CD14-positive monocyte (primary cell): ENCODE results near the gene ZNF582. TPM values are rescaled to one million over a fixed set of nuclear protein-coding genes. Genes with fewer than 3 reads are reported as not detected.

Experiments
- DNase-seq, 3 donors: peaks; one replicate each; pipeline ENCODE4 v3.0.0-alpha.2; 2011 to 2022
- H2AFZ ChIP-seq: 2 replicates; pipeline ENCODE4 v1.6.0; 2012; ENCODE audit warnings: mild to moderate bottlenecking, low read depth, low read length, inconsistent platforms; ENCODE audit not compliant: insufficient read depth, poor library complexity, severe bottlenecking
- H3K27ac ChIP-seq, 2 donors: 1 replicate in 1 of 2; 2 replicates in 1 of 2; pipeline ENCODE4 v1.5.1; 2012 to 2013; ENCODE audit warnings: low read length in 2 of 2, control low read depth in 1 of 2, inconsistent platforms in 1 of 2, low read depth in 1 of 2, mild to moderate bottlenecking in 1 of 2
- H3K27me3 ChIP-seq, 2 donors: one replicate each; pipeline versions ENCODE4 v1.6.0 to v1.6.1; 2011 to 2013; ENCODE audit warnings: low read length in 2 of 2; ENCODE audit not compliant: control insufficient read depth in 2 of 2, insufficient read depth in 2 of 2
- H3K36me3 ChIP-seq, 2 donors: replicated peaks in 1 of 2; 1 replicate in 1 of 2; 2 replicates in 1 of 2; pipeline versions ENCODE4 v1.5.1 to v1.6.1; 2012 to 2013; ENCODE audit warnings: low read length in 2 of 2, control low read depth in 1 of 2, inconsistent platforms in 1 of 2, mild to moderate bottlenecking in 1 of 2; ENCODE audit not compliant: insufficient read depth in 2 of 2, control insufficient read depth in 1 of 2
- H3K4me1 ChIP-seq, 2 donors: 1 replicate in 1 of 2; 2 replicates in 1 of 2; pipeline versions ENCODE4 v1.5.1 to v1.6.1; 2012 to 2013; ENCODE audit warnings: low read length in 2 of 2, control low read depth in 1 of 2, inconsistent platforms in 1 of 2, mild to moderate bottlenecking in 1 of 2, moderate library complexity in 1 of 2; ENCODE audit not compliant: insufficient read depth in 2 of 2, control insufficient read depth in 1 of 2
- H3K4me2 ChIP-seq: replicated peaks from 2 replicates; pipeline ENCODE3; 2012; ENCODE audit warnings: low read length, moderate library complexity, mild to moderate bottlenecking; ENCODE audit not compliant: poor library complexity, severe bottlenecking; ENCODE audit errors: extremely low read depth
- H3K4me3 ChIP-seq, 3 experiments: fragments of 200-600 bp in 1 of 3; sonication (generic) in 1 of 3; replicated peaks in 1 of 3; 1 replicate in 2 of 3; 2 replicates in 1 of 3; pipeline ENCODE4 v1.5.1; 2011 to 2013; ENCODE audit warnings: low read length in 3 of 3, mild to moderate bottlenecking in 3 of 3, control low read depth in 2 of 3, low read depth in 2 of 3, inconsistent platforms in 1 of 3, moderate library complexity in 1 of 3
- H3K79me2 ChIP-seq: 2 replicates; pipeline ENCODE4 v1.6.0; 2012; ENCODE audit warnings: mild to moderate bottlenecking, control low read depth, inconsistent platforms, low read length, moderate library complexity; ENCODE audit not compliant: insufficient read depth
- H3K9ac ChIP-seq: 2 replicates; pipeline ENCODE4 v1.6.0; 2017; ENCODE audit warnings: low read length, mild to moderate bottlenecking; ENCODE audit not compliant: insufficient read depth, poor library complexity, severe bottlenecking
- H3K9me3 ChIP-seq, 2 donors: replicated peaks in 1 of 2; 1 replicate in 1 of 2; 2 replicates in 1 of 2; pipeline versions ENCODE4 v1.5.1 to v1.6.1; 2012 to 2013; ENCODE audit warnings: low read length in 2 of 2, control low read depth in 1 of 2; ENCODE audit not compliant: control insufficient read depth in 1 of 2, insufficient read depth in 1 of 2
- H4K20me1 ChIP-seq: 2 replicates; pipeline ENCODE4 v1.6.0; 2012; ENCODE audit warnings: mild to moderate bottlenecking, low read length, control low read depth, moderate library complexity; ENCODE audit not compliant: insufficient read depth
- H3K27ac Mint-ChIP-seq, 7 donors: one replicate each; pipeline ENCODE4 v1.8.0; 2020; ENCODE audit warnings: mild to moderate bottlenecking in 7 of 7, mixed read lengths in 7 of 7, moderate library complexity in 6 of 7, inconsistent platforms in 2 of 7
- H3K27me3 Mint-ChIP-seq, 3 donors: one replicate each; pipeline ENCODE4 v1.8.0; 2021 to 2022; ENCODE audit warnings: low read depth in 3 of 3, mild to moderate bottlenecking in 3 of 3, mixed read lengths in 3 of 3, moderate library complexity in 3 of 3, inconsistent platforms in 1 of 3
- H3K36me3 Mint-ChIP-seq, 2 donors: one replicate each; pipeline ENCODE4 v1.8.0; 2020; ENCODE audit warnings: mixed read lengths in 2 of 2, inconsistent platforms in 1 of 2, mild to moderate bottlenecking in 1 of 2
- H3K4me1 Mint-ChIP-seq: one replicate; pipeline ENCODE4 v1.8.0; 2020; ENCODE audit warnings: mild to moderate bottlenecking, mixed read lengths
- H3K4me3 Mint-ChIP-seq, 2 donors: one replicate each; pipeline ENCODE4 v1.8.0; 2020; ENCODE audit warnings: mild to moderate bottlenecking in 2 of 2, mixed read lengths in 2 of 2, moderate library complexity in 1 of 2
- H3K9me3 Mint-ChIP-seq, 7 donors: one replicate each; pipeline ENCODE4 v1.8.0; 2020 to 2022; ENCODE audit warnings: mixed read lengths in 7 of 7, mild to moderate bottlenecking in 6 of 7, moderate library complexity in 6 of 7, inconsistent platforms in 2 of 7
- WGBS: methylation state at CpG from one replicate; pipeline ENCODE4 v1.1.5; 2013; ENCODE audit warnings: missing lambda C conversion rate; ENCODE audit not compliant: insufficient coverage; 5-methylcytosine and 5-hydroxymethylcytosine counted together
- intact Hi-C, 2 donors: fragments of 100-400 bp; cut with micrococcal nuclease; formaldehyde crosslinking; loops; one replicate each; pipeline versions ENCODE4 v1.15.0 to v1.15.1; 2023
- polyA plus RNA-seq, 3 donors: library from polyadenylated mRNA; depleted of rRNA in 1 of 3; unstranded in 2 of 3; stranded (reverse) in 1 of 3; fragments of 300-500 nt in 2 of 3; fragments of >200 nt in 1 of 3; fragmentation: Illumina TruSeq in 2 of 3; gene quantifications; 1 replicate in 2 of 3; 2 replicates in 1 of 3; pipeline ENCODE4 v1.2.3, GENCODE V29; 2012 to 2021
- TF ChIP-seq, protein P1 (sequence below): fragments of 200-600 bp; IDR thresholded peaks from one replicate; pipeline ENCODE4 v1.8.0; 2022; ENCODE audit warnings: antibody characterized with exemption, mild to moderate bottlenecking

The ZNF582 gene
- polyA plus RNA-seq, 3 donors, result 1.4 to 4.9 (median 1.6) TPM

DNA sequence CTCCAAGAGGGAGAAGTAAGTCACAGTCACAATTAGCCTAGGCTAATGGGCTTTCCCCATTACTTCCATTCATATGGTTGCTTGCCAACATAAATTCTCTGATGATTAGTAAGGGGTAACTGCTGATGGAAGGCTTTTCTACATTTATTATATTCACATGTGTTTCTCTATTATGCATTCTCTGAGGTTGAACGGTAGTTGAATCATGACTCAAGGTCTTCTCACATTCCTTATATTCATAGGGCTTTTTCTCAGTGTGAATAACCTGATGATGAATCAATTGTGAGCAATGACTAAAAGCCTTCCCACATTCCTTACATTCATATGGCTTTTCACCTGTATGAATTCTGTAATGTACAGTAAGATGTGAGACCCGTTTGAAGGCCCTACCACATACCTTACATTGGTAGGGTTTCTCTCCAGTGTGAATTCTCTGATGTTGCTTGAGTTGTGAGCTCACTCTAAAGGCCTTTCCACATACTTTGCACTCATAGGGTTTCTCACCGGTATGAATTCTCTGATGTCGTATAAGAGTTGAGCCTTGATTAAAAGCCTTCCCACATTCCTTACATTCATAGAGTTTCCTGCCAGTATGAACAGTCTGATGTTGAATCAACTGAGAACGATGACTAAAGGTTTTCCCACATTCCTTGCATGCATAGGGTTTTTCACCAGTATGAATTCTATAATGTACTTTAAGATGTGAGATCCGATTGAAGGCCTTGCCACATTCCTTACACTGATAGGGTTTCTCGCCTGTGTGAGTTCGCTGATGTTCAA lies 9.3 kb downstream of the ZNF582 start:
- DNase-seq, result no peak
- H3K36me3 ChIP-seq, result peaks cover 2 to 13% of the 10 kb centered on the region in 2 donors
- Mint-ChIP-seq H3K27ac (no peak overlapping the region), H3K9me3 (peaks cover 36 to 81% (median 64%) of the 10 kb centered on the region in 7 donors), H3K27me3 (peaks cover 0 to 2% (median 0%) of the 10 kb centered on the region in 3 donors), H3K4me1 (no peaks in the 10 kb centered on the region), H3K4me3 (no peak overlapping the region), H3K36me3 (peaks cover 14 to 15% of the 10 kb centered on the region in 2 donors)
- no peaks in the 10 kb centered on the region for H3K4me1 ChIP-seq
- no peak overlapping the region for H3K27ac ChIP-seq
- TF ChIP-seq, protein P1, sequence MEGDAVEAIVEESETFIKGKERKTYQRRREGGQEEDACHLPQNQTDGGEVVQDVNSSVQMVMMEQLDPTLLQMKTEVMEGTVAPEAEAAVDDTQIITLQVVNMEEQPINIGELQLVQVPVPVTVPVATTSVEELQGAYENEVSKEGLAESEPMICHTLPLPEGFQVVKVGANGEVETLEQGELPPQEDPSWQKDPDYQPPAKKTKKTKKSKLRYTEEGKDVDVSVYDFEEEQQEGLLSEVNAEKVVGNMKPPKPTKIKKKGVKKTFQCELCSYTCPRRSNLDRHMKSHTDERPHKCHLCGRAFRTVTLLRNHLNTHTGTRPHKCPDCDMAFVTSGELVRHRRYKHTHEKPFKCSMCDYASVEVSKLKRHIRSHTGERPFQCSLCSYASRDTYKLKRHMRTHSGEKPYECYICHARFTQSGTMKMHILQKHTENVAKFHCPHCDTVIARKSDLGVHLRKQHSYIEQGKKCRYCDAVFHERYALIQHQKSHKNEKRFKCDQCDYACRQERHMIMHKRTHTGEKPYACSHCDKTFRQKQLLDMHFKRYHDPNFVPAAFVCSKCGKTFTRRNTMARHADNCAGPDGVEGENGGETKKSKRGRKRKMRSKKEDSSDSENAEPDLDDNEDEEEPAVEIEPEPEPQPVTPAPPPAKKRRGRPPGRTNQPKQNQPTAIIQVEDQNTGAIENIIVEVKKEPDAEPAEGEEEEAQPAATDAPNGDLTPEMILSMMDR, result no peak
- H2AFZ ChIP-seq, result no peak overlapping the region
- intact Hi-C loops, result no loop called here
- no peak overlapping the region for H3K9ac ChIP-seq
- H4K20me1 ChIP-seq, result no peaks in the 10 kb centered on the region
- no peak overlapping the region for H3K4me3 ChIP-seq
- H3K4me2 ChIP-seq, result no peak overlapping the region
- no CpG with 5 or more reads among the region's 8 CpGs for WGBS
- no peaks in the 10 kb centered on the region for H3K79me2 ChIP-seq
- H3K9me3 ChIP-seq, result peaks cover 48 to 92% of the 10 kb centered on the region in 2 donors
- H3K27me3 ChIP-seq, result no peaks in the 10 kb centered on the region

DNA sequence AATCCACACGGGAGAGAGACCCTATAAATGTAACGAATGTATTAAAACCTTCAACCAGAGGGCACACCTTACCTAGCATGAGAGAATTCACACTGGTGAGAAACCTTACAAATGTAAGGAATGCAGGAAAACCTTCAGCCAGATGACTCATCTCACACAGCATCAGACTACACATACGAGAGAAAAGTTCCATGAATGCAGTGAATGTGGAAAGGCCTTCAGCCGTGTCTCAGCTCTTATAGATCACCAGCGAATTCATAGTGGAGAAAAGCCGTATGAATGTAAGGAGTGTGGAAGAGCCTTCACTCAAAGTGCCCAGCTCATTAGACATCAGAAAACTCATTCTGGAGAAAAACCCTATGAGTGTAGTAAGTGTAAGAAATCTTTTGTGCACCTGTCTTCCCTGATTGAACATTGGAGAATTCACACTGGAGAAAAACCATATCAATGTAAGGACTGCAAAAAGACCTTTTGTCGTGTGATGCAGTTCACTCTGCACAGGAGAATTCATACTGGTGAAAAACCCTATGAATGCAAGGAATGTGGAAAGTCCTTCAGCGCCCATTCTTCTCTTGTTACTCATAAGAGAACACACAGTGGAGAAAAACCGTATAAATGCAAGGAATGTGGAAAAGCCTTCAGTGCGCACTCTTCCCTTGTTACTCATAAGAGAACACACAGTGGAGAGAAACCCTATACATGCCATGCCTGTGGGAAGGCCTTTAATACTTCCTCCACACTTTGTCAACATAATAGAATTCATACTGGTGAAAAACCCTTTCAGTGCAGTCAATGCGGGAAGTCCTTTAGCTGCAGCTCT lies 16.0 kb downstream of the ZNF582 start:
- no peaks in the 10 kb centered on the region for H4K20me1 ChIP-seq
- H3K9me3 ChIP-seq, result peaks cover 58 to 98% of the 10 kb centered on the region in 2 donors
- no peak overlapping the region for H2AFZ ChIP-seq
- no peaks in the 10 kb centered on the region for H3K79me2 ChIP-seq
- Mint-ChIP-seq H3K27ac (no peak overlapping the region), H3K9me3 (peaks cover 48 to 92% (median 85%) of the 10 kb centered on the region in 7 donors), H3K4me3 (no peak overlapping the region), H3K27me3 (peaks cover 0 to 3% (median 0%) of the 10 kb centered on the region in 3 donors), H3K4me1 (no peaks in the 10 kb centered on the region), H3K36me3 (peaks cover 43 to 52% of the 10 kb centered on the region in 2 donors)
- intact Hi-C loops, result no loop called here
- no peak overlapping the region for H3K4me2 ChIP-seq
- WGBS, result 100% methylated on average over 2 of the region's 11 CpGs
- TF ChIP-seq, protein P1, result no peak
- no peak for DNase-seq
- H3K4me1 ChIP-seq, result no peaks in the 10 kb centered on the region
- H3K4me3 ChIP-seq, result peak overlapping the region in 1 of 3 experiments; percentile 28
- peaks cover 31 to 57% of the 10 kb centered on the region in 2 donors for H3K36me3 ChIP-seq
- H3K27me3 ChIP-seq, result no peaks in the 10 kb centered on the region
- no peak overlapping the region for H3K9ac ChIP-seq
- H3K27ac ChIP-seq, result no peak overlapping the region
